A204.1 (cell line): ENCODE measurements around the gene FGR.
"Not testable (repeated sequence)": the region's sequence is repeated elsewhere in the genome, so short reads cannot be mapped to it uniquely, and the experiment has no call there.

Source experiments
- FAIRE-seq: peaks from 2 replicates; lab custom pipeline; 2012; peaks lifted over from hg19 to GRCh38; lab: Jason Lieb, UNC

The FGR gene

DNA sequence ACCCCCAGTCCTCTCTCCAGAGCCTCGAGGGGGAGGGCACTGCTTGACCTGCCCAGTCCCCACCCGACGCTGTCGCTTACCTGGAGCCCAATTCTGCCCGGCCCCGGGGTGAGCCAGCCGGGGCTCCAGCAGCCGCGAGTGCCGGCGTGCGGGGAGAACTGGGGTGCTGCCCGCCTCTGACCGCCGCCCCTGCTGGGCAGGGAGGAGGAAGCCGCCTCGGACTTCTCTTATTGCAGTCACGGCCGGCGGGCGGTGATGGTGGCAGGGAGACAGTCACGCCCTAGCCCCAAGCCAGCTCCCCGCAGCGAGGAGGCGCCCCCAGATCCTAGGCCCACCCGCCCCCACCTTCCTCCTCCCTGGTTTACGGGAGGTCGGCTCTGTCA, at the start of gene FGR:
TSS of gene FGR (minus strand) at position 201 of the 383 bp plus-strand sequence. CDS start 11,269 bp downstream, outside the sequence.
- FAIRE-seq: no peak

GRCh38 chr1:27684176-27684575, 49.2 kb upstream of the FGR start:
- FAIRE-seq: no peak

GRCh38 chr1:27682351-27682944, 47.5 kb upstream of the FGR start:
- FAIRE-seq: no peak

GRCh38 chr1:27681580-27681979, 46.6 kb upstream of the FGR start:
- not testable (repeated sequence) for FAIRE-seq

DNA sequence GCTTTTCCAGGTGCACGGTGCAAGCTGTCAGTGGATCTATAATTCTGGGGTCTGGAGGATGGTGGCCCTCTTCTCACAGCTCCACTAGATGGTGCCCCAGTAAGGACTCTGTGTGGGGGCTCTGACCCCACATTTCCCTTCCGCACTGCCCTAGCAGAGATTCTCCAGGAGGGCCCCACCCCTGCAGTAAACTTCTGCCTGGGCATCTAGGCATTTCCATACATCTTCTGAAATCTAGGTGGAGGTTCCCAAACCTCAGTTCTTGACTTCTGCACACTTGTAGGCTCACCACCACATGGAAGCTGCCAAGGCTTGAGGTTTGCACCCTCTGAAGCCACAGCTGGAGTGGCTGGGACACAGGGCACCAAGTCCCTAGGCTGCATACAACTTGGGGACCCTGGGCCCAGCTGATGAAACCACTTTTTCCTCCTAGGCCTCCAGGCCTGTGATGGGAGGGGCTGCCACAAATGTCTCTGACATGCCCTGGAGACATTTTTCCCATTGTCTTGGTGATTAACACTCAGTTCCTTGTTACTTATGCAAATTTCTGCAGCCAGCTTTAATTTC, 45.3 kb upstream of the FGR start:
- not testable (repeated sequence) for FAIRE-seq

DNA sequence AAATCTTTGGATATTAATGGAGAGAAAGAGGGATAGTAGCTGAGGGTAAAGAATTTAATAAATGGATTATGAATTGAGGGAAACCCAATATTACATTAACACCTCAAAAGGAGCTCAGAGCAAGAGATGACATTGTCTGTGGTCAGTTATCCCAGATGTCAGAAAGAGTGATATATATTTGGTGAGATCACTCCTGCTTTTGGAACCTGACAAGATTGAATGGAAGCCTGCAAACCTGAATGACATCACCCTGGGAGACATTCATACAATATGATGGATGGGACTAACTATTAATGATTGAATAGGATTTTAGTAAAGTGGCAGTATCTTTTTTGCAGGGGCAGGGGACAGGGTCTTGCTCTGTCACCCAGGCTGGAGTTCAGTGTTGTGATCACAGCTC, 43.8 kb upstream of the FGR start:
- FAIRE-seq: no peak

DNA sequence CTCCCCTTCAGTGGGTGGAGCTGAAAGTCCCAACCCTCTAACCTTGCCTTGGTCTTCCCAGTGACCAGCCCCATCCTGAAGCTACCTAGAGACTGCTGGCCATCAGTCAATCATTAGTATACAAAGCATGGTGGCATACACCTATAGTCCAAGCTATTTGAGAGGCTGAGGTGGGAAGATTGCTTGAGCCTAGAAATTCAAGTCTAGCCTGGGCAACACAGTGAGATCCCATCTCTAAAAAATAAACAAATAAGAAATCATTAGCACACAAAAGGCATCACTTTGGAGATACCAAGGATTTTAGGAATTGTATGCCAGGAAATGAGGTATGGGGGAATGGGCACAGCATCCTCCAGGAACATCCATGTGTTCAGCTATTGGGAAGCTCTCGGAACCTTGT, 41.4 kb upstream of the FGR start:
- FAIRE-seq: no peak

- FAIRE-seq: no peak
Observed at GRCh38 chr1:27672750-27673112, 37.7 kb upstream of the FGR start.

DNA sequence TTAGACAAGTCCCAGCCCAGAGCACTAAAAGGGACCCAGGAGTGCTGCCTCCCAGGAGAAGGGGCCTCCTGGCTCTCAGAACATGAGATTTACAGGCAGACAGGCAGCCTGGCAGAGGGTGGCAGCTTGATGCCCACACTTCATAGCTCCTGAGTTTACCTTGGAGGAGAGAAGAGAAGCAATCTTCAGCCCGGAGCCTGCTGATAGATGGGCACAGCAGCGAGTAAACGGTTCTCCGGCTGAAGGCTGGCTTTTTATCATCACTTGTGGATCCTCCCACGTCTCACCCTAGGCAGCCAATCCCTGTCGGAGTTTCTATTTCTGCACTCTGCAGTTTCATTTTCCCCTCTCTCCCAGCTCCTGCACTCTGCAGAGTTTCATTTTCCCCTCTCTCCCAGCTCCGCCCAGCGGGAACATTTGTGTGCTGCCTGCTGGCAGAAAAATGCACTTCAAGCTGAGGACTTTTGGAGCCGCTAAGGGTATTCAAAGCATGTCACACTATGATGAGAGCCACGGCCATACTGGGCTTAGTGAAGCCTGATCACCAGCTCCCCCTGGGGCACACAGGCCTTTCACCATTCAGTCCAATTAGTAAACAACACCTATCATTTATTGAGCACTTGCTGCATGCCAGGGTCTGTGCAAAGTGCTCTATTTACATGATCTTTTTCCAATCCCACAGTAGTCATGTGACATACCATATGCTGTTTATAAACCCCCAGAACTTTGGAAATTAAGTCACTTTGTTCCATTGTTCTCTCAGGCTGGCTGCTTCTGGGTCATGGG, 37.2 kb upstream of the FGR start, which contains the start of gene IFI6:
TSS of gene IFI6 (minus strand) at position 229 of the 786 bp plus-strand sequence. CDS start 2,878 bp downstream, outside the sequence.
- peak; percentile 98 for FAIRE-seq

GRCh38 chr1:27669876-27670275, 34.9 kb upstream of the FGR start:
- FAIRE-seq: no peak

DNA sequence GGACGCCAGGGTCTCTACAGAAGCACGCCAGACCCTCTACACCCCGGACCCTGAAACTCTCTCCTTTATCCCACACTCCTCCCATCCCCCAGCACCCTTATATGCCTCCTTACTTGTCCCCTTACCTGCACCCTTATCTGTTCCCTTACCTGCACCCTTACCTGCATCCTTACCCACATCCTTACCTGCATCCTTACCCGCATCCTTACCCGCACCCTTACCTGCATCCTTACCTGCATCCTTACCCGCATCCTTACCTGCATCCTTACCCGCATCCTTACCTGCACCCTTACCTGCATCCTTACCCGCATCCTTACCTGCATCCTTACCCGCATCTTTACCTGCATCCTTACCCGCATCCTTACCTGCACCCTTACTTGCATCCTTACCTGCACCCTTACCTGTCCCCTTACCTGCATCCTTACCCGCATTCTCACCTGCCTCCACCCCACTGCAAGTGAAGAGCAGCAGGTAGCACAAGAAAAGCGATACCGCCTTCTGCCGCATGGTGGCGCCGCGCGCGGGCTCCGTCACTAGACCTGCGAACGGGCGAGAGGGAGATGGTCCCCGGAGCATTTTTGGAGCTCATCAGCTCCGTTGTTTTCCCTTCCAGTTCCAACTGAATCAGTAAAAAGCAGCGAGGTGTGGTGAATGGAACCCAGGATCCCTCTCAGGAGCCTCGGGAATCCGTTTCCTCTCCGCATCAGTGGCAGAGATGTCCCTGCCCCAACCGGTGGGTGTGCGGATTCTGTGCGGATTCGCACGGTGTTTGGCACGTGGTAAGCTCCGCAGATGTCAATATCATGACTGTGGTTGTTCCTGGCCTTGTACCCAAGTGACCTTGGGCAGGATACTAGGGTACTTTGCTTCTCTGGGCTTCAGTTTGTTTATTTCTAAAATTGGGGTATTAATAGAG, 34.1 kb upstream of the FGR start:
- FAIRE-seq: no peak

DNA sequence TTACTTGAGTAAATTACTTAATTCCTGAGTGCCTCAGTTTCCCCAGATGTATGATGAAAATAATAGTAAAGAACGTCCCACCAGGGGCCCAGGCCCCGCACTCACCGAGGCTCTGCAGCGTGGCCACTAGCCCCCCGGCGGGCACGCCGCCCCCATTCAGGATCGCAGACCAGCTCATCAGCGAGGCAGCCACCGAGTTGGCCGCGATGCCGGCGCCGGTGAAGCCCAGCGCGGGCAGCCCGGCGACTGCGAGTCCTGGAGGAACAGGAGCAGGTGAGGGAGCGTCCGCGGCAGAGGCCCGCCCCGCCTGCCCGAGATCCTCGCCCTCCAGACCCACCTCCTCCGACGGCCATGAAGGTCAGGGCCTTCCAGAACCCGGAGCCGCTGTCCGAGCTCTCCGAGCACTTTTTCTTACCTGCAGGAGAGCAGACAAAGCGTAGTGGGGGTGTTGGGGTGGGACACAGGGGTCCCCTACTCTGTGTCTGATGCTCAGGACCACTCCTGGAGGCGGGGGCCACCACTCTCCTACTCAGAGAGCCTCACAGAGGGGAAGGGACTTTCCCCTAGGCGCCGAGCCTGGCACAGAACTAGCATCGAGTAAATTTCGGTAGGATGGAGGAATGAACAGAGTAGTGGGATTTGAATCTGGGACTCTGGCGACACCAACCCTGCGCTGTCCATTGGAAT, 33.3 kb upstream of the FGR start:
- no peak for FAIRE-seq

DNA sequence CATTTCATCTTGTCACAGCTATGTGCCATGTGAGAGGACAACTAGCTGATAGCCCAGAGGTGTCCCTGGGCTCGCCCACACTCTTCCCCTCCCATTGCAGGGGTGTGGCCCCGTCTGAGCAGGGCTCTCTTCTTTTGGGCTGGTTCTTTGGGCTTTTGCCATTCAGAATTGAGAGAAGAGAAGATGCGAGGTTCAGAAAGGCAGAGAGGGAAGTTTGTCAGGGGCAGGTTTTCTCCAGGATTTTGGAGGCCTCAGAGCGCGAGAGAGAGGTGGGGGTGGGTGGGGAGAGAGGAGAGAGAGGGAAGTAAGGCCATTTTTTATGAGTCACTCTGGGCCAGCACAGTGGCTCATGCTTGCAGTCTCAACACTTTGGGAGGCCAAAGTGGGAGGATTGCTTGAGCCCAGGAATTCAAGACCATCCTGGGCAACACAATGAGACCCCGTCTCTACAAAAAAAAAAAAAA, 31.8 kb upstream of the FGR start:
- FAIRE-seq: no peak

DNA sequence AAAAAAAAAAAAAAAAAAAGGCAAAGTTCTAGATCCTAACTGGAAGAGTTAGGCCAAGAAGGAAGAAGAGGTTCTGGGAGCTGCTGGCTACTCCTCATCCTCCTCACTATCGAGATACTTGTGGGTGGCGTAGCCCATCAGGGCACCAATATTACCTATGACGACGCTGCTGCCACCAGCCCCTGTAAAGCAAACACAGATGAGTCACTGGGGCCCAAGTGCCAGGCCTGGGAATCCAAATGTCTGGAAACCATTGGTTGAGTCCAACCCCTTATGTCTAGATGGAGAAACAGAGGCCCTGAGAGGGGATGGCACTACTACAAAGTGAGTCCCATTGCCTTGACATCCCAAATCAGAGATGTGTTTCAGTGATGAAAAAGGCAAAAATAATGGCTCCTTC, 31.3 kb upstream of the FGR start:
- no peak for FAIRE-seq

- FAIRE-seq: no peak
Observed at GRCh38 chr1:27665016-27665651, 30.1 kb upstream of the FGR start.

- FAIRE-seq: no peak
Observed at GRCh38 chr1:27664291-27664690, 29.3 kb upstream of the FGR start.

DNA sequence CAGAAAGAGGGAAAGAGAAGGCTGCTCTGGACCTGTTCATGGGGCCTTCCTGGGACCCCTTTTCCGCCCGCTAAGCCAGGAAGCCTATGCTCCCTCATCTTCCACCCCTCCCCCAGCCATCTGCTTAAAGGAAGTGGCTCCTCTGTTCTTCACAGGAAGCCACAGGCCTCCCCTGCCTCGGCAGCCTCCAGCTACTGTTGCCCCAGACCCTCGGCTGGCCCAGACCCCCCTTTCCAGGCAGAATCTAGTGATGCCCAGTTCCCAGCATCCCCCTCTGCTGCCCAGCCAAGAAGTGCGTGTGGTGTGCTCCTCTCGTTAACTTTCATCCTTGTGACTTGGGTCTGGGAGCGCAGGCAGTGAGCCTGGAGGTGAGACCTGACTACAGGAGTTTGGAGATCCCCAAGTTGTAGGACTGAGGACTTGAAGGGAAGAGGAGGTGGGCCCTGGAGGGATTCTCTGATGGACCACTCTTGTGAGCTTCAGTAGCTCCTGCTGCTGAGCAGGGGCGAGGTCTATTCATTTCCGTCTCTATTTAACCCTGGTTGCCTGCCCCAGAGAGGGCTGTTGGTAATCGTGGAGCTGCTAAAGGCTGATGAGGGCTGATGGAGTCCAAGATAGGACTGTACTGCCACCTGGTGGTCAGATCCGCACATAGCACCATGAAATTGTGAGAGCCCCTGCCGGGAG, 27.9 kb upstream of the FGR start:
- FAIRE-seq: peak; percentile 68

DNA sequence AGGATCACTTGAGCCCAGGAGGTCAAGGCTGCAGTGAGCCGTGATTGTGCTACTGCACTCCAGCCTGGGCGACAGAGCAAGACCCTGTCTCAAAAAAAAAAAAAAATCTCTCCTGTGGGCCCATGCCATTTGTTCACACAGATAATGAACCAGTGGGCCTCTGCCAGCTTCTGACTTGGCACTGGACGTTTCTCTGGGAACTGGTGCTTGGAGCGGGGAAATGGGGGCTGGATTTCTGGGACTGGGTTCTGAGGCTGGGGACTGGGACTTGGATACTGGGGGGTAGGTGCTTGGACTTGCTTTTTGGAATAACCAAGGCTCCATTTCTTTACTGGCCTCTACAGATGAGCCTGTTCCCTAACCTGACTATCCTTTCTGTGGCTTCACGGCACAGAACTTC, 27.3 kb upstream of the FGR start:
- FAIRE-seq: no peak

- FAIRE-seq: no peak
Observed at GRCh38 chr1:27661412-27662075, 26.6 kb upstream of the FGR start.

- FAIRE-seq: no peak
Observed at GRCh38 chr1:27660300-27660835, 25.4 kb upstream of the FGR start.
